ENCODE results near the gene ZNF716.

DNA sequence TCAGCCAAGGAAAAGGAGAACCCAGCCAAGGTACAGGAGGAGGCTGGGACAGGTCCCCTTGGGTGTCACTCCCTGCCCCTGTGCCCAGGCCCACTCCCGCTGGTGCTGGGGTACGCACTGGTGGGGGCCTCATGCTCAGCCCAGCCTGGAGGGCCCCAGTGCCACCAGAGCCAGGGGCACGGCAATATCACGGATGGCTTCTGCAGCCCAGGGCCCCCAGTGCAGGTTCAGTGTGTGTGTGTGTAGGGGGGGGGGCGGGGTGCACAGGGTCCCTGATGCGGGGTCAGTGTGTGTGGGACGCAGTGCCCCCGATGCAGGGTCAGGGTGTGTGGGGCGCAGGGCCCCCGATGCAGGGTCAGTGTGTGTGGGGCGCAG, 23.4 kb upstream of the ZNF716 start:
- TF ChIP-seq POLR2AphosphoS5 (IDR thresholded peaks at IDR 0.05; ENCODE audit: insufficient read depth in 1 of 2, low read depth in 1 of 2) = no peak
- TF ChIP-seq, protein P1, sequence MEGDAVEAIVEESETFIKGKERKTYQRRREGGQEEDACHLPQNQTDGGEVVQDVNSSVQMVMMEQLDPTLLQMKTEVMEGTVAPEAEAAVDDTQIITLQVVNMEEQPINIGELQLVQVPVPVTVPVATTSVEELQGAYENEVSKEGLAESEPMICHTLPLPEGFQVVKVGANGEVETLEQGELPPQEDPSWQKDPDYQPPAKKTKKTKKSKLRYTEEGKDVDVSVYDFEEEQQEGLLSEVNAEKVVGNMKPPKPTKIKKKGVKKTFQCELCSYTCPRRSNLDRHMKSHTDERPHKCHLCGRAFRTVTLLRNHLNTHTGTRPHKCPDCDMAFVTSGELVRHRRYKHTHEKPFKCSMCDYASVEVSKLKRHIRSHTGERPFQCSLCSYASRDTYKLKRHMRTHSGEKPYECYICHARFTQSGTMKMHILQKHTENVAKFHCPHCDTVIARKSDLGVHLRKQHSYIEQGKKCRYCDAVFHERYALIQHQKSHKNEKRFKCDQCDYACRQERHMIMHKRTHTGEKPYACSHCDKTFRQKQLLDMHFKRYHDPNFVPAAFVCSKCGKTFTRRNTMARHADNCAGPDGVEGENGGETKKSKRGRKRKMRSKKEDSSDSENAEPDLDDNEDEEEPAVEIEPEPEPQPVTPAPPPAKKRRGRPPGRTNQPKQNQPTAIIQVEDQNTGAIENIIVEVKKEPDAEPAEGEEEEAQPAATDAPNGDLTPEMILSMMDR (IDR thresholded peaks at IDR 0.05) = no peak

Measured in vagina (tissue), 2 donors.